NCI-H446 treated with DMSO at 0.1 percent for 48 hours (cell line): ENCODE data around the gene IGF2R.
A peak's percentile ranks its signal among the peaks of the same experiment; 100 is the strongest.

Experiments used
- DNase-seq: peaks from one replicate; lab custom pipeline; 2025; lab: John Stamatoyannopoulos, UW

The IGF2R gene

DNA sequence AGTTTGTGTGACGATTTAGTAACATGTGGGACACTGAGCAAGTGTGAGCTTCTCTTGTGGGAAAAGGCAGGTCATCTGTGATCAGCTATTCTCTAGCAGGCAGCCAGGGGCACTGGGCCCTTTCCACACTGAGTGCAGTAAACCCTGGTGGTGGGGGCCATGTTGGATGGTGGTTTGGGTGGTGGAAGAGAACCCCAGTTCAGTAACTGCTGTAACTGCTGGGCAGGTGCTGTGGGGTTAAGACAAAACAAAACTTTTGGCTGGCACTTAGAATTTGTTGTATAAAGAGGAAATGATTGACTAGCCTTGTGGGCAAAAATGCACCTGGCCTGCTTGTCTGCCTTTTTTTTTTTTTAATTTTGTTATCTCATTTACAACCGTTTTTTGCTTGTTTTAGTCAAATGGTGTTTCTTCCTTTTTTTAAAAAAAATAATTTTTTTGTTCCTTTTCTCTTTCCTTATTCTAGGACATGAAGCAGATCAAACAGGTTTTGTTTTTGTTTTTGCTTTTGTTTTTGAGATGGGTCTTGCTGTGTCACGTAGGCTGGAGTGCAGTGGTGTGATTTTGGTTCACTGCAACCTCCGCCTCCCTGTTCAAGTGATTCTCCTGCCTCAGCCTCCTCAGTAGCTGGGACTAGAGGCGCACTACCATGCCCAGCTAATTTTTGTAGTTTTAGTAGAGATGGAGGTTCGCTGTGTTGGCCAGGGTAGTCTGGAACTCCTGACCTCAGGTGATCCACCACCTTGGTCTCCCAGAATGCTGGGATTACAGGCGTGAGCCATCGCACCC, 59.8 kb downstream of the IGF2R start:
- no peak for DNase-seq

DNA sequence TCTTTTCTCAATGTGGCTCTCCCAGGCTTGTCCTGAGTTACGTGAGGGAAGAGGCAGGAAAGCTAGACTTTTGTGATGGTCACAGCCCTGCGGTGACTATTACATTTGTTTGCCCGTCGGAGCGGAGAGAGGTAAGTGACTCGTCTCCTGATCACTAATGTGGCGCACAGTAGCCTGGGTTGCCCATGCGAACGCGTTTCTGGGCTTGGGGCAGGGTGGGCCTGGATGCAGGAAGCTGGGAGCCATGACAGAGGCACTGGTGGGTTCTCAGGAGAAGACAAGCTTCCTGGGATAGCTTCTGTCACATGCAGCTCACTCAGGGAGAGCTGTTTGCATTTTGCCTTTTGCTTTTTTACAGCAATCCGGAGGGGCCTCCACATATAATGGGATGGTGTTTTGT, 60.6 kb downstream of the IGF2R start:
- DNase-seq: no peak

DNA sequence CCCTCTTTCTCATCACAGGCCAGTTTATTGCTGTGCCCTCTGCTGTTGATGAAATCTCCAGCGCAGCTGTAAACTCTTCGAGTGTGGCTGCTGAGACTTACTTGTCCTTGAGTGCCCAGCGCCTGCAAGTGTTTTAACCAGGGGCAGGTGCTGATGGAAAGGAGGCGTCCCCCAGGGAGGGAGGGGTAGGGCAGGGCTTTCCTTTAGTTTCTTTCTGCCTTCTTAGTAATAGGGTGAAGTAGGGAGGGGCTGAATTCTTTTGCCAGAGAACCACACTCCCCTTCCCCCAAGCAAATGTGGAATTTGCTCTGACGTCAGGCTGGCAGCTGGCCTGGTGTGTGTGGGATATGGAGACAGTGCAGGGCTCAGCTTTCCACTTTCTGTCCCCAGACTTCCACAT, 61.2 kb downstream of the IGF2R start:
- DNase-seq: no peak

DNA sequence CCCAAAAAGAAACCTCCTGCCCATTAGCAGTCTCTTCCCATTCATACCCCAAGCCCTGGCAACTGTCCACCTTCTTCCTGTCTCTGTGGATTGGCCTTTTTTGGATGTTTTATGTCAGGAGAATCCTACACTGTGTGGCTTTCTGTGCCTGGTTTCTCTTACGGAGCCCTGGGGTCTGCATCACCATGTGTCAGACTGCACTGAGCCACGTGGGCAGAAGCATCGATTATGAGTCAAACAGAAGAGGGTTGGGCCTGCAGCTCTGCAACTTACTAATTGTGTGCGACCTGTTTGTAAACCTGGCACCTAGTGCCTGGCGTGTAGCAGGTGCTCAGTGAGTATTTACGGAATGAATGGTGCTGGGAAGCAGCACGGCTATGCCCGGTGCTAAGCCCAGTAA, 62.6 kb downstream of the IGF2R start:
- no peak for DNase-seq

DNA sequence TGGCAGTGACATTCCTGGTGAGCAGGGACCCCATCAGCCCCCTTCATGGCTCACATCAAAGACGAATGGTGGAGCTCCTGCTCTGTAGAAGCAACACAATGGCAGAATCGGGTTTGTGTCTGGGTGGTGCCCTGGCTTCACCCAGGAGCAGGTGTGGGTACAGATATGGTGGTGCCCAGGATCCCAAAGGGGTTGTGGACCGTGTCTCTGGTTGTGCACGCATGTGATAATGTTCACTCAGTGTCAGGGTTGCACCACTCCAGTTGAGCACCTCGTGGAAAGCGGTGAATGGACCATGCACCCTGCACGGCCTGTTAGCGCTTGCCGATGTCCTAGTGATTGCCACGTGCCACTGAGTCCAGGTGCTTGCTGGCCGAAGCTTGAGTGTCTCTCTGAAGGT, 63.0 kb downstream of the IGF2R start:
- DNase-seq: no peak

DNA sequence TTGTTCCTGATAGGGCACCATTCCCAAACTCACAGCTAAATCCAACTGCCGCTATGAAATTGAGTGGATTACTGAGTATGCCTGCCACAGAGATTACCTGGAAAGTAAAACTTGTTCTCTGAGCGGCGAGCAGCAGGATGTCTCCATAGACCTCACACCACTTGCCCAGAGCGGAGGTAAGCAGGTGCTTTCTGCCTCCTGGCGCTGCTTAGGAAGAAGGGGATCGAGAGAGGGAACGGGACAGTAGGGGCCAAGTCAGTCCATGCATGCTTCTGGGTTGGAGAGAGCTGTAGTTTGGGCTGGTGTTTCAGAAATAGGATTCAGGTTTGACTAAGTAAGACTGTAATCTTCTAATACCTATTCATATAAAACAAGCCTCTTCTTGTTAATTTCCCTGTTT, 63.7 kb downstream of the IGF2R start:
- DNase-seq: no peak

DNA sequence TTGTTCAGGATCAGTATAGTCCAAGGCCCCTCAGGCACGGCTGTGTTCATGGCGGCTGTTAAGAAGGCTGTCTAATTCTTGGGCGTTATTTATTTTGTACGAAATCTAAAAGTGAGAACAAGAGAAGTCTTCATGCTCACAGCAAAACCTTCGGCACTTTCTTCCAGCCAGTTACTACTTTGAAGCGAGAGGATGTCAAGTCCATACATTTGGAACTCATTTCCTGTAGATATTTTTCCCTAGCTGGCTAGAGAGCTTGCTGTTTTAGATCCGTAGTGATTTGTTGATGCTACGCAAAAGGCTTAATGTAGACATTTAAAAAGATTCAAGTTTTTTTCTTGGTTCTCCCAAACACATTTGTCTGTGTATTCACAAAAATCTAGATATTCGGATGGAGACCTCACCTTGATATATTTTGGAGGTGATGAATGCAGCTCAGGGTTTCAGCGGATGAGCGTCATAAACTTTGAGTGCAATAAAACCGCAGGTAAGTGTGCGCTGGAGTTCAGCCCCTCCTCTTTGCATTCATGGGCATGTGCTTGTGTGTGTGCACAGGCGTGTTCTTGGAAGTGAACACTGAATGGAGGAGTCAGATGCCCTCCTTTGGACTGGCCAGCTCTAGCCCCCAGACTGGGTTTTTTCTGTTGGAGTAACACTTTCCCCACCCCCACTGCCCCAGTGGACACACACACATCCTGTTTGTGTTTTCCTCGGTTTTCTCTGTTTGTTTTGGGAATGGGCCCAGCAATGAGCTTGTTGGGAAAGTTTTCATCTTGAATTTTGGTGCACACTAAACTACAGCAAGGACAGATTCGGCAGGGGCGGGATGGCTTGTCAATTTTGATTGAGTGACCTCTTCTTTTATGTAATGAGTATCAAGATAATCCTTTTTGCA, 65.4 kb downstream of the IGF2R start:
- DNase-seq: no peak

DNA sequence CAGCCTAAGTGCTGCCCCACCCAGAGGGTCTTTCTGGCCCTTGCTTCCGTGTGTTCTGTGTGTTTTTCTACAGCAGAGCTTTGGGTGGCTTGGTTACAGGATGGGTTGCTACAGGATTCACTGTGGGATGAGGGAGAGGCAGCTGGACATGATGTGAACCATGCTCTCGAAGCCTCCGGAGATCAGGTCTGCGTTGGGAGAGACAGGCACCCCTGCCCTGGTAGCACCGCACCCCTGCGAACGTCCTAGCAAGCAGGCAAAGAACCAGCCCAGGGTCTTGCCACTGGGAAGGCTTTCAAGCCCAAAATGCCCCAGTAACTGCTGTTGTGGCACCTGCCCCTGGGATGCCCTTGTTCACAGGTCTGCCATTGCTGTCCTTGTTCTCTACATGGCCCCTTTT, 66.4 kb downstream of the IGF2R start:
- DNase-seq: no peak

DNA sequence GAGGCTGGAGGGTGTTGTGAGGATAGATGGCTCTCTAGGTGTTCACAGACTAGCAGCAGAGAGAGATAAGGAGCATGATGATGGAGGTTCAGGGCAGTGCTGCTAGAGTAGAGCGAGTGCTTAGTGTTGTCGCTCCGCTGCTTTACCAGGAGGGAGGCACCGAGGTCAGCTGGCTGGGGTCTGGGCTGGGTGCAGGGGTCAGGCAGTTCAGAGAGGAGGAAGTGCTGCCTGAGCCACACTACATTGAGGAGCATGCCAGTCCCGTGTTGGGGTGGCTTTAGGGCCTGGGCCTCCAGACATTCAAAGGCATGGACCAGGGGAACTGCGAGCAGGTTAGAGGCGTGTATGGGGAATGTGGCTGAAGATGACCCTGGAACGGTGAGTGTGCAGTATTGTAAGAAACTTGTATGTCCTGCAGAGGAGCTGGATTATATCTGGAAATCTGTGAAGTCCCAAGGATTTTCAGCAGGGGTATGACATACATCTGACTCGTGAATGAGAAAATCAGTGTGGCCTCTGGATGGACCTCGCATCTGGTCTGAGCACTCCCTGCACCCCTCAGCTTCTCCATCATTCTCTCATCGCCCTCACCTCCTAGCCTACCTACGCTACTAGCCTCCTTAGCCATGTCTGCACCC, 66.9 kb downstream of the IGF2R start:
- no peak for DNase-seq

DNA sequence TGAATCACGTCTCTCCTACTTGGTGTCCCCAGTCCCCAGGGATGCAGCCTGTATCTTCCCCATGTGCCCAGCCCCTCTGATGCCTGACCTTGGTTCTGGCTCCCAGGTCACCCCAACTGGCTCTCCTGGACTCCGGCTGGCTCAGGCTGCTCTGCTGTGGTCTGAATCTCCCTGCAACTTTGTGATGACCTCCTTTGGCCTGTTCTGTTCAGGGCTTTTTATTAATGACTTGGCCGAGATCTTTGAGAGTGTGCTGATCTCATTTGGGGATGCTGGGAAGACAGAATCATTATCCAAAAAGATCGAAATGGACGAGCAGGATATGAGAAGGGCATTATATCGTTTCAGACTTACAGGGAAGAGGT, 67.4 kb downstream of the IGF2R start:
- DNase-seq: no peak

DNA sequence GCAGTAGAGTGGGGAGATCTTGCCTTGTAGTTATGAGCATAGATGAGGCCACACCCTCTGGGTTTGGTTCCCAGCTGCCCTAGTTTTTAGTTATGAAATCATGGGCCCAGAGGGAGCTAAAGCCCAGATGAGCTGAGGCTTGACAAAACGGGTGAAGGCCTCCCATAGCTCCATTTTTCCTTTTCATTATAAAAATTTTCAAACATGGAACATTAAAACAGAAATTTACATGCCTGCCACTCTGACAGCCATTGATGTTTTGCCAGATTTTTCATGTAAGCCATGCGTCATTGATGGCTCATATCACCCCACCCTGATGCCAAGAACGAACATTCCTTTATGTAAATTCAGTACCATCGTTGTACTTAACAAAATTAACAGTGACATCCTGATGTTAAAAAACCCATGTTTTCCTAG, 67.9 kb downstream of the IGF2R start:
- no peak for DNase-seq

DNA sequence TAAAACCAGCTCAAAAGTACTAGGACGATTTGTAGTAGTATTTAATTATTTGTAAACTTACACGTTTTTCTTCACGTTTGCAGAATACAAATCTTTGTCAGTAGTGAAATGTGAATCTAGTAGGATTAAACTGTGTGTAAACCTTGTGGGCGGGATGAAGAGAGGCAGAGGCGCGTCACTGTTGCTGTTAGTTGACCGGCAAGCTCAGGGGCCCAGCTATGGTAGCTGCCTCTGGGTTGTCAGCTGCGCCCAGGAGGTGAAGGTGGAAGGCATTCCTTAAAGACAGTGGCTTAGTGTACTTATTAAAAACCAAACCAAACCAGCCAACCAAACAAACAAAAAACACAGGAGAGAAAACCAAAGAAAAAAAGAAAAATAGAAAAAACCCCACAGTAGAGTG, 69.6 kb downstream of the IGF2R start:
- DNase-seq: no peak

DNA sequence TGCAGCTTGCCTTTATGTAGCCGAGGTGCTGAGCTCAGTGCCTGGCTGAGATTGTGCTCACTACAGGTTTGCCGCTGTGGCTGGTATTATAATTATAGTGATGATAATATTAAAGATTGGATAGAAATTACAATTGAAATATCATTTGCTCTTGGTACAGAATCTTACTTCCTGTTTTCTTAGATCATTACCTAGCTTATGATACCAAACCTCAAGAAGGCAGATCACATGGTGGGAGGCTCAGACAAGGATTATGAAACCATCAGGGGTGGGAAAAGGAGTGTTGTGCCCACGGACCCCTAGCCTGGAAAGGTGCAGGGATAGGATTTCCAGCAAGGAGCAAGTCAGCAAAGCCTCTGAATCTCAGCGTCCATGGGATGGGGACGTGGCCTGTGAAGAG, 70.6 kb downstream of the IGF2R start:
- no peak for DNase-seq

DNA sequence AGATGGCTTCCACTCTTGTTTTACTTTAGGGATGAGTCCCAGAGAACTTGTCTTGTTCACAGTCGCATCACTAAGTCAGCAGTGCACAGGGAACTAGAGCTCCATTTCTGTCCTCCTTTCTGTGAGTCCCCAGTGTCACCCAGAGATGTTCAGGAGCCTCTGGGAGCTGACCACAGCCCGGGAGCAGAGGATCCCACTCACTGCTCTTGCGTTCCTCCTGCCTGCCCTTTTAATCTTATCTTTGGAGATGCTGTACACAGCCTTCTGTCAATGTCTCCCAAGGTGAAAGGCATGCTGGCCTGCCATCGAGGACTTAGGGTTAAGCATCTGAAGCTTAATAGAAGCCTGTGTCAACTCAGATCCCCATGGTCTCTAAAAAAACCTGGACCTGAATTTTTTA, 71.2 kb downstream of the IGF2R start:
- DNase-seq: no peak

DNA sequence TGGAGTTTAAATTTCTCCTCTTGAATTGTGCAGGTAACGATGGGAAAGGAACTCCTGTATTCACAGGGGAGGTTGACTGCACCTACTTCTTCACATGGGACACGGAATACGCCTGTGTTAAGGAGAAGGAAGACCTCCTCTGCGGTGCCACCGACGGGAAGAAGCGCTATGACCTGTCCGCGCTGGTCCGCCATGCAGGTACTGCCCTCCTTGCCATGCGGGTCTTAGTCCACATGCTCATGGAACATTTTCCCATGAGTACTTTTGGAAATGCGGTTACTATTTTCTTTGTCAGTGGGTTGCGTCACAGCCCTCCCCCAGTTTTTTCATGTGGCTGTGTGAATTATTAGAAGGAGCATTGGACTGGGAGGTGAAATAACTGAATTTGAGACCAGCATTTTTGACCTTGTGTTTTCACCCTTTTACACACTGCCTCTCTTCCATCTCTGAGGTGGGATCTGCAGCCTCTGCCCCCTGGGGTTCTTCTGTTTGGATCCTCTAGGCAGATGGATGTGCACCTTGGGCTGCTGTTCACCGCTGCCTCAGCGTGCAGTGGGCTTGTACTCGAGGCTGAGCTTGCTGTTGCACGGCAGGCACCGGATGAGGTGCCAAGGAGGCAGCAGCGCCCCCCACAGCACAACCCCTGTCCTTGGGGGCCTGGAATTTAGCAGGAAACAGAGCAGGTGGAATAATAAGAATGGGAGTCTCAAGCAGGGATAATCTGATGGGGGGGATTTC, 71.8 kb downstream of the IGF2R start:
- DNase-seq: no peak

DNA sequence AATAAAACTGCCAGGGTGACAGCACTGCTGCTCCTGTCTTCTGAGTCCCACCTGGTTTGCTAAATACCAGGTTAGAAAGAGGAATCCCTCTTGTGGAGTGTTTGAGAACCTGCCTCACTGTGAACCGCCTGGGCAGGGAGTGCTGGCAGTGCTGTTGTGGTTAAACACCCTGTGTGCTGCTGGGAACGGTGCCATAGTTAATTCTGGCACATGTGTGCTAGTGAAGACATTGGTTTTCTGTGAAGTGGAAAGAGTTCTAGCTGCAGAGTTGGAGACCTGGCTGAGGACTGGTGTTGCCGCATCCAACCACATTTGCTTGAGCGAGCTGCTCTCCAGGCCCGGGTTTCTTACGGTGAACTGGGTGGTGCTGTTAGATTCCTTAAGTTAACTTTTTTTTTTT, 72.7 kb downstream of the IGF2R start:
- peak; percentile 35 for DNase-seq

DNA sequence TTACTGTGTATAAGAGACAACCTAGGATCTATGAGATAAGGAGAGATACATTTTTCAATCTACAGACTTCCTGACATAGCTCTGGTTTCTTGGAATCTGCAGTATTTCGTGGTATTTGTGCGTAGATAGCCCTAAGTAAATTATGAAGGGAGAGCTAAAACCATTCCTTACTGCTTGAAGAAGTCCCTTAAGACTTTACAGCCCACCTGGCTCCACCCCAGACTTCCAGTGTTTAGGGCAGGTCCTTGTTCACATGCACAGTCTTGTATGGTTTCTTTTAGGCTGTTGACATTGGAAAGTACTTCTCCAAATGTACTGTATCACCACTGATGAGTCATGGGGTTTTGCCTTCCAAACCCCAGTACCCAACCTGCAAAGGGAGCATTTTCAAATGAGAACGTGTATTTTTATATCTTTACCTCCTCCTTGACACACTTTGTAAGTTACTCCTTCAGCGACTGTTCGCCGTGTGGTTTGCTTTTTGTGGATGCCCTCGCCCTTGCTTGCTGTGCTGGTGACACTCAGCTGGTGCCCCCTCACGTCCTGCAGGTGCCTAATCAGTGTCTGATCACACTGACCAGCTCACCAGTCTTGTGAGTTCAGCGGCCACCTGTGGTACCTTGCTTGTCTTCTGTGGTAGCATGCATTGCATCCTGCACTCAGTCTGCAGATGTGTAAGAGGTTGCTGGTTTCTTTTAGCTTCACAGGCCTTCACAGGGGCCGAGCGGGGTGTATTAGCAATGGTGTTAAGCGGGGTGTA, 73.3 kb downstream of the IGF2R start:
- DNase-seq: no peak

DNA sequence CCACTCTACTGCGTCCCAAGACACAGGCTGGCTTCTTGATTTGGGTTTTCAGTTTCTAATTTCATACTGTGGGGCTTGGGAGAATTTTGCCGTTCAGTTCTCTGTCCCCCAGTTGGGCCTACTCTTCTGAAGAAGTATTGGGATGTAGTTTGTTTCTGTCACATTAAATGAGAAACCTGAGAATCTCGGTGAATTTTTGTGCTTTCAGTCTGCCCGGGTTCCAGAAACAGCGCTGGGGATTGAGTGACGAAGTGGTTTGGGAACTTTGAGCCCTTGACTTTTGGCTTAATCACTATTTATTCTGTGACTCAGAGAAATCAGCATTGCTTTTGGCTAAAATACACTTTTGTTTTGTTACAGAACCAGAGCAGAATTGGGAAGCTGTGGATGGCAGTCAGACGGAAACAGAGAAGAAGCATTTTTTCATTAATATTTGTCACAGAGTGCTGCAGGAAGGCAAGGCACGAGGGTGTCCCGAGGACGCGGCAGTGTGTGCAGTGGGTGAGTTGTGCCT, 74.0 kb downstream of the IGF2R start:
- no peak for DNase-seq

DNA sequence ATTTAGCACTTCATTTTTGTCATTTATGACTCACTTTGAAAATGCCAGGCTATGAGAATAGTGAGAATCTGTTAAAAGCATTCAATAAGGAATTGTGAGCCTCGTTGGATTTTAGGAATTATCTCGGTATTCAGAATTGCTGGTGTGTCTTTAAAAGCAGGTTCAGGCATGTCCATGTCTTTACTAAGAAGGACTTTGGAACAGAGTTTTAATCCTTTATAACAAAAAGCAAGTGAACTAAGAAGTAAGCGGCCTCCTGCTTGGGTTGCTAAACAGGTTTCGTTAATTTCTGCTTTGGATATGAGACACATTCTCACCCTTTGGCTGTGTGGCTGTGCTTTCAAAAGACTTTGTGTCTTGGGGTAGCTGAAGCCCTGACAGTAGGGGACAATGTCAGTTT, 74.9 kb downstream of the IGF2R start:
- no peak for DNase-seq

DNA sequence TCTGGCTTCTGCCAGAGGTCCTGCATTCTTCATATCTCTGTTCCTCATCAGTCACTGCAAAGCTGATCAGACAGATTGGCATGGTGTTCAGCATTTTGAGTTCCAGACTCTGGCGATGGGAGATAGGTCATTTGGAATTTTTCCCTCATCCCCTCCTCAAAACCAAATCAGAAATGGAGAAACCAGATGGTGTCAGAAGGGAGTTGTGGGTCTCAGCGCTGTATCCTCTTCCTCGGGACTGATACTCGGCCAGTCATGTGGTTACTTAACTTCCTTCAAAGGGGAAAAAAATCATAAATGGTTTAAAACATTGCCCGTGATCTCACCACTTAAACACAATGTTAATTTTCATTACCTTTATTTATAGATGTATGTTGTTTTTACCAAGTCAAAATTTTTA, 75.8 kb downstream of the IGF2R start:
- DNase-seq: no peak

DNA sequence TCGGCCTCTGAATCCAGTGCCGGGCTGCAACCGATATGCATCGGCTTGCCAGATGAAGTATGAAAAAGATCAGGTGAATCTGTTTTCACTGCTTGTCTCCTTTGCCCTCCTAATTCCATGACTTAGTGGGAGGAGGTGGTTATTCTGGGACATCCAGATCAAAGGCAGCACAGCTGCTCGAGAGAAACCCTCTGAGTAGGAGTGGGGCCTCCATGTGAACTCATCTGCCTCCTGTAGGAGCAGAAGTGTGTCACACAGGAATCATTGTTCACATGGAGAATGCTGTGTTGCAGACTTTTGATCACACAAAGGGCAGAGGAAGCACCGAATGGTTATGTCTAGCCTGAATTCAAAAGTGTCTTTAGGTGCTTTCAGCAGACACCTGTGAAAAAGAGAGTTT, 79.6 kb downstream of the IGF2R start:
- DNase-seq: no peak
